ENCODE results near the gene EXOC3L2. TPM values are rescaled to one million over a fixed set of nuclear protein-coding genes. Genes with fewer than 3 reads are reported as not detected.
A peak's percentile ranks its signal among the peaks of the same experiment; 100 is the strongest.

EXOC3L2 gene
- total and polyA plus RNA-seq, 2 experiments from 2014 or later: 1.3 TPM; not detected in 1

DNA sequence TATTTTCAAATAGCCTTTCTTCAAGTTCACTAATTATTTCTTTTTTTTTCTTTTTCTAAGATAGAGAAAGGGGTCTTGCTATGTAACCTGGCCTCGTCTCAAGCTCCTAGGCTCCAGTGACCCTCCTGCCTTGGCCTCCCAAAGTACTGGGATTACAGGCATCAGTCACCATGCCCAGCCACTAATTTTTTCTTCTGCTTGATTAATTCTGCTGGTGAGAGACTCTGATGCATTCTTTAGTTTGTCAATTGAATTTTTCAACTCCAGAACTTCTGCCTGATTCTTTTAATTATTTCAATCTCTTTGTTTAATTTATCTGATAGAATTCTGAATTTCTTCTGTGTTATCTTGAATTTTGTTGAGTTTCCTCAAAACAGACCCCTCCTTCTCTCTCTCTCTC lies 55.2 kb downstream of the EXOC3L2 start:
- DNase-seq (ENCODE audit: low spot score): no peak
- no peak for TF ChIP-seq EZH2phosphoT487 (IDR thresholded peaks at IDR 0.05; ENCODE audit: low read depth, severe bottlenecking, unreplicated experiment)
- no peak for TF ChIP-seq EZH2 (IDR thresholded peaks at IDR 0.05; ENCODE audit: borderline replicate concordance)
- TF ChIP-seq, protein P1, sequence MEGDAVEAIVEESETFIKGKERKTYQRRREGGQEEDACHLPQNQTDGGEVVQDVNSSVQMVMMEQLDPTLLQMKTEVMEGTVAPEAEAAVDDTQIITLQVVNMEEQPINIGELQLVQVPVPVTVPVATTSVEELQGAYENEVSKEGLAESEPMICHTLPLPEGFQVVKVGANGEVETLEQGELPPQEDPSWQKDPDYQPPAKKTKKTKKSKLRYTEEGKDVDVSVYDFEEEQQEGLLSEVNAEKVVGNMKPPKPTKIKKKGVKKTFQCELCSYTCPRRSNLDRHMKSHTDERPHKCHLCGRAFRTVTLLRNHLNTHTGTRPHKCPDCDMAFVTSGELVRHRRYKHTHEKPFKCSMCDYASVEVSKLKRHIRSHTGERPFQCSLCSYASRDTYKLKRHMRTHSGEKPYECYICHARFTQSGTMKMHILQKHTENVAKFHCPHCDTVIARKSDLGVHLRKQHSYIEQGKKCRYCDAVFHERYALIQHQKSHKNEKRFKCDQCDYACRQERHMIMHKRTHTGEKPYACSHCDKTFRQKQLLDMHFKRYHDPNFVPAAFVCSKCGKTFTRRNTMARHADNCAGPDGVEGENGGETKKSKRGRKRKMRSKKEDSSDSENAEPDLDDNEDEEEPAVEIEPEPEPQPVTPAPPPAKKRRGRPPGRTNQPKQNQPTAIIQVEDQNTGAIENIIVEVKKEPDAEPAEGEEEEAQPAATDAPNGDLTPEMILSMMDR (IDR thresholded peaks at IDR 0.05; ENCODE audit: poor library complexity): no peak
- Histone ChIP-seq H3K4me3 (no peak overlapping the region), H3K4me1 (ENCODE audit: insufficient read depth) (no peaks in the 10 kb centered on the region), H4K20me1 (ENCODE audit: insufficient read depth, poor library complexity, severe bottlenecking) (no peaks in the 10 kb centered on the region), H3K4me2 (no peak overlapping the region), H3K9me2 (replicated peaks; ENCODE audit: insufficient read depth) (no peaks in the 10 kb centered on the region), H3K36me3 (replicated peaks; ENCODE audit: insufficient read depth, low read depth) (no peaks in the 10 kb centered on the region), H3K9me3 (ENCODE audit: low read depth) (no peaks in the 10 kb centered on the region), H3K79me2 (no peaks in the 10 kb centered on the region), H3K27ac (no peak overlapping the region), H2AFZ (no peak overlapping the region), H3K27me3 (no peaks in the 10 kb centered on the region)
- 79% methylated on average over 1 of the region's 1 CpG for WGBS (ENCODE audit: low lambda C conversion rate, missing lambda C conversion rate)

DNA sequence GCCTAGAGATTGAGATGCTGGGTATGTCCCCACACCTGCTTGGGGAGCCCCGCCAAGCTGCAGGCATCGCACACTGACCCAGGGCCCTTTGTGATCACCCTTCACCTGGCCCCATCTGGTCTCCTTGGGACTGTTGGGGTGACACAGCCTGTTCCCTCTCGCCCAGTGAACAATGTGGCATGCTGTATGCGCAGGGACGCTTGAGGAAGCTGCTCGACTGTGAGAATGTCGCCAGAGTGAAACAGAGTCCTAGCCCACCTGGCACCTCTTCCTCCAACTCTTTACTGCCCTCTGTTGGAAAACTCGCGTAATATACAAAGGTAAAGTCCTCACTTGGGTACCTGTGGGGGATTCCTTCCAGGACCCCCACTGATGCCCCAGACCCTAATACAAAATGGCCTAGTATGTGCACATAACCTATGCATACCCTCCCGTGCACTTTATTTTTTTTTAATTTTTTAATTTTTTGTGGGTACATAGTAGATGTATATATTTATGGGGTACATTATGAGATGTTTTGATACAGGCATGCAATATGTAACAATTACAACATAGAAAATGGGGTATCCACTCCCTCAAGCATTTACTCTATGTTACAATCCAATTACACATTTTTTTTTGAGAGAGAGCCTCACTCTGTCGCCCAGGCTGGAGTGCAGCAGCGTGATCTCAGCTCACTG lies 57.6 kb downstream of the EXOC3L2 start:
- no peaks in the 10 kb centered on the region for H3K36me3 ChIP-seq (replicated peaks; ENCODE audit: insufficient read depth, low read depth)
- H4K20me1 ChIP-seq (ENCODE audit: insufficient read depth, poor library complexity, severe bottlenecking): no peaks in the 10 kb centered on the region
- WGBS (ENCODE audit: low lambda C conversion rate, missing lambda C conversion rate): 42% methylated on average over 12 of the region's 12 CpGs
- DNase-seq (ENCODE audit: low spot score): peak; percentile 61
- H3K9me2 ChIP-seq (replicated peaks; ENCODE audit: insufficient read depth): no peaks in the 10 kb centered on the region
- no peaks in the 10 kb centered on the region for H3K4me1 ChIP-seq (ENCODE audit: insufficient read depth)
- no peak overlapping the region for H3K4me3 ChIP-seq
- H3K27me3 ChIP-seq: no peaks in the 10 kb centered on the region
- H3K4me2 ChIP-seq: no peak overlapping the region
- TF ChIP-seq, protein P1 (IDR thresholded peaks at IDR 0.05; ENCODE audit: poor library complexity): peak; percentile 51
- TF ChIP-seq EZH2phosphoT487 (IDR thresholded peaks at IDR 0.05; ENCODE audit: low read depth, severe bottlenecking, unreplicated experiment) (no peak), EZH2 (IDR thresholded peaks at IDR 0.05; ENCODE audit: borderline replicate concordance) (no peak)
- H2AFZ ChIP-seq: no peak overlapping the region
- peaks cover 2% of the 10 kb centered on the region for H3K79me2 ChIP-seq
- no peaks in the 10 kb centered on the region for H3K9me3 ChIP-seq (ENCODE audit: low read depth)
- no peak overlapping the region for H3K27ac ChIP-seq

DNA sequence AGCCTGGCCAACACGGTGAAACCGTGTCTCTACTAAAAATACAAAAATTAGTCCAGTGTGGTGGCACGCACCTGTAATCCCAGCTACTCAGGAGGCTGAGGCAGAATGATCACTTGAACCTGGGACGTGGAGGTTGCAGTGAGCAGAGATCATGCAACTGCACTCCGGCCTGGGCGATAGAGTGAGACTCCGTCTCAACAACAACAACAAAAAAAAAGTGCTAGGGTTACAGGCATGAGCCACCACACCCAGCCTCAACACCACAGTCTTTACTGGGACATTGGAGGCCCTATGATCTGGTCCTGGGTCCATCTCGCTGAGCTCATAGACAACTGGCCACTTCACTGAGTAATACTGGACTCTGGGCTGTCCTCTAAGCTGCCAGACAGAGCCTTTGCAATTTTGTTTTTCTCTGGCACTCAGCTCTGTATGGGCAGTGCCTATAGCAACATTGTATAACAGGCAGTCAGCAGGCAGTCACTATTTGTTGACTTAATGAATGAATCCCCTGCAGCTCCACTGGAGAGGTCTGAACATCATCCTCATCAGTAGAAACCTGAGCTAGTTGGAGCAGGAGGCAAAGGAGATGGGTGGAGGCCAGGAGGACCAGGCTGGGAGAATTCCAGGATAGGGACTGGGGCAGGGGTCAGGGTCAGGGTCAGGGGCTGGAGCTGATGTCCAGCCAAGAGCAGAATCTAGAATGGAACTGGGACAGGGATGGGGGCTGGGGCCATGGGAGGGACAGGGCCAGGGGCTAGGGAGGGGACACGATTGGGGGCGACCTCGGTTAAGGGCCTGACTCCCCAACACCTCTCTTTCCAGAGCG lies 58.5 kb downstream of the EXOC3L2 start:
- Histone ChIP-seq H3K4me2 (no peak overlapping the region), H3K79me2 (peaks cover 10% of the 10 kb centered on the region), H3K4me1 (ENCODE audit: insufficient read depth) (no peaks in the 10 kb centered on the region), H3K27ac (no peak overlapping the region), H2AFZ (no peak overlapping the region), H3K9me3 (ENCODE audit: low read depth) (no peaks in the 10 kb centered on the region), H3K4me3 (no peak overlapping the region), H3K9me2 (replicated peaks; ENCODE audit: insufficient read depth) (no peaks in the 10 kb centered on the region), H4K20me1 (ENCODE audit: insufficient read depth, poor library complexity, severe bottlenecking) (no peaks in the 10 kb centered on the region), H3K27me3 (no peaks in the 10 kb centered on the region), H3K36me3 (replicated peaks; ENCODE audit: insufficient read depth, low read depth) (no peaks in the 10 kb centered on the region)
- DNase-seq (ENCODE audit: low spot score): no peak
- WGBS (ENCODE audit: low lambda C conversion rate, missing lambda C conversion rate): 89% methylated on average over 12 of the region's 12 CpGs
- TF ChIP-seq, protein P1 (IDR thresholded peaks at IDR 0.05; ENCODE audit: poor library complexity): no peak
- TF ChIP-seq EZH2phosphoT487 (IDR thresholded peaks at IDR 0.05; ENCODE audit: low read depth, severe bottlenecking, unreplicated experiment) (no peak), EZH2 (IDR thresholded peaks at IDR 0.05; ENCODE audit: borderline replicate concordance) (no peak)

Data from hepatocyte (in vitro differentiated cells).